Thymus (tissue), 14 donors: ENCODE data around the gene MAP3K8. TPM values are rescaled to one million over a fixed set of nuclear protein-coding genes. Genes with fewer than 3 reads are reported as not detected.
A peak's percentile ranks its signal among the peaks of the same experiment; 100 is the strongest.

Experiments used
- DNase-seq, 9 donors: peaks; one replicate each; pipeline ENCODE4 v3.0.0-alpha.2; 2013; ENCODE audit warnings: low spot score in 9 of 9, low read depth in 6 of 9, missing footprints in 1 of 9
- H3K27ac ChIP-seq, 2 donors: one replicate each; pipeline ENCODE4 v1.5.1; 2013; ENCODE audit warnings: control low read depth in 1 of 2, low read depth in 1 of 2, low read length in 1 of 2, mild to moderate bottlenecking in 1 of 2, moderate library complexity in 1 of 2
- H3K27me3 ChIP-seq, 2 donors: one replicate each; pipeline ENCODE4 v1.5.1; 2013; ENCODE audit warnings: low read length in 1 of 2; ENCODE audit not compliant: control insufficient read depth in 2 of 2, insufficient read depth in 1 of 2
- H3K36me3 ChIP-seq, 2 donors: one replicate each; pipeline ENCODE4 v1.5.1; 2013; ENCODE audit warnings: low read length in 1 of 2, mild to moderate bottlenecking in 1 of 2, moderate library complexity in 1 of 2; ENCODE audit not compliant: control insufficient read depth in 2 of 2, insufficient read depth in 2 of 2
- H3K4me1 ChIP-seq, 2 donors: one replicate each; pipeline ENCODE4 v1.5.1; 2013; ENCODE audit warnings: low read length in 2 of 2; ENCODE audit not compliant: control insufficient read depth in 2 of 2, insufficient read depth in 2 of 2
- H3K4me3 ChIP-seq, 2 donors: one replicate each; pipeline ENCODE4 v1.5.1; 2013; ENCODE audit warnings: low read length in 2 of 2, control low read depth in 1 of 2, mild to moderate bottlenecking in 1 of 2
- H3K9me3 ChIP-seq, 2 donors: one replicate each; pipeline ENCODE4 v1.5.1; 2013; ENCODE audit warnings: low read length in 1 of 2, mild to moderate bottlenecking in 1 of 2; ENCODE audit not compliant: control insufficient read depth in 2 of 2, insufficient read depth in 1 of 2
- WGBS: extraction: QIAGEN DNeasy Blood & Tissue Kit; methylation state at CpG from one replicate; pipeline ENCODE4 v1.1.7; 2013; 5-methylcytosine and 5-hydroxymethylcytosine counted together
- long read RNA-seq, 10 donors: transcript quantifications; one replicate each; lab custom pipeline, GENCODE V29; 2026
- polyA plus RNA-seq: library from polyadenylated mRNA; stranded (reverse); fragments of 200-250 nt; gene quantifications from one replicate; pipeline ENCODE4 v1.2.3, GENCODE V29; 2013
- total RNA-seq: library from RNA; stranded (reverse); fragments of 120-200 nt; gene quantifications from one replicate; pipeline ENCODE4 v1.2.4, GENCODE V29; 2013
- donor health status: healthy.

MAP3K8 gene
- 7.5 TPM for total RNA-seq
- 54.3 TPM for polyA plus RNA-seq
- long read RNA-seq, donor 1 = 0 reads
- long read RNA-seq, donor 2 = 0 reads
- long read RNA-seq, donor 3, partial matches to known transcripts = 0 of 2 reads
- long read RNA-seq, donor 3, other reads (novel, unspliced or antisense) = 0 of 2 reads
- long read RNA-seq, donor 4 = 0 reads
- long read RNA-seq, donor 5, partial matches to known transcripts = 0 of 1 reads
- long read RNA-seq, donor 5, other reads (novel, unspliced or antisense) = 0 of 1 reads
- long read RNA-seq, donor 6 = 0 reads
- long read RNA-seq, donor 7 = 0 reads
- long read RNA-seq, donor 8 = 0 reads
- long read RNA-seq, donor 9 = 0 reads
- long read RNA-seq, donor 10 = 0 reads

- peak within 1 kb of the TSS; percentile 87 to 90 for H3K27ac ChIP-seq
- peaks cover 36 to 58% of the 10 kb centered on the region in 2 donors for H3K27me3 ChIP-seq
- under 1% methylated on average over 56 of the region's 56 CpGs for WGBS
- H3K9me3 ChIP-seq = peaks cover 1 to 4% of the 10 kb centered on the region in 2 donors
- H3K4me3 ChIP-seq = peak within 1 kb of the TSS; percentile 55 to 71
- peaks cover 21 to 54% of the 10 kb centered on the region in 2 donors for H3K4me1 ChIP-seq
- peak in 5 of 9 donors; percentile 53 to 77 (median 56) for DNase-seq
- no peaks in the 10 kb centered on the region for H3K36me3 ChIP-seq
Measured at GRCh38 chr10:30433730-30434272, at the start of gene MAP3K8. TSS of gene MAP3K8 (plus strand) at chr10:30434184. CDS start at chr10:30438939, 4,755 bp downstream.

DNA sequence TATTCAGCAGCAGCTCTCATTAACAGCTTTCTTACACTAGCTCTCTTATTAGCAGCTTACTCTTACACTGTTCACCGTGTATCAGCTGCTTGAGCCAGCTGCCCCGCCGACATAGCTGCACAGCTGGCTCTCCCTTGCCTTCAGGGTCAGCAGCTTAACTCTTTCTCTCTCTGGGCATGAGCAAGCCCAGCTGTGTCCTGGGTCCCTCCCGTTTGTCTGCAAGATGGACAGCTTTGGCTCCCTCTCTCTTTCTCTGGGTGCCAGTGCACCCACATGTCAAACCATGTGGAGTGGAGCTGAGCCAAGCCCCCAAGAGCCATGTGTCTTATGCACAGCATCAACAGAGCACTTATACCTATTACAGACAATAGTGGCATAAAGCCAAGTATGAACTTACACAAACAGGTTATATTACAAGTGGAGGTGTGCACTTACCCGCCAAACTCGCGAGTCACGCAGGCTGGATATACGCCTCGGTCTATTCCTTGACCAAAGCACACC lies 49.2 kb upstream of the MAP3K8 start:
- no peaks in the 10 kb centered on the region for H3K4me1 ChIP-seq
- H3K27ac ChIP-seq = no peak overlapping the region
- no peaks in the 10 kb centered on the region for H3K9me3 ChIP-seq
- DNase-seq = peak in 1 of 9 donors; percentile 21
- no peaks in the 10 kb centered on the region for H3K27me3 ChIP-seq
- 84% methylated on average over 10 of the region's 10 CpGs for WGBS
- no peak overlapping the region for H3K4me3 ChIP-seq
- no peaks in the 10 kb centered on the region for H3K36me3 ChIP-seq

GRCh38 chr10:30386801-30387588 lies 47.0 kb upstream of the MAP3K8 start:
- Histone ChIP-seq H3K36me3 (no peaks in the 10 kb centered on the region), H3K27me3 (no peaks in the 10 kb centered on the region), H3K4me1 (no peaks in the 10 kb centered on the region), H3K9me3 (no peaks in the 10 kb centered on the region), H3K4me3 (no peak overlapping the region), H3K27ac (no peak overlapping the region)
- no peak for DNase-seq
- 90% methylated on average over 13 of the region's 13 CpGs for WGBS

DNA sequence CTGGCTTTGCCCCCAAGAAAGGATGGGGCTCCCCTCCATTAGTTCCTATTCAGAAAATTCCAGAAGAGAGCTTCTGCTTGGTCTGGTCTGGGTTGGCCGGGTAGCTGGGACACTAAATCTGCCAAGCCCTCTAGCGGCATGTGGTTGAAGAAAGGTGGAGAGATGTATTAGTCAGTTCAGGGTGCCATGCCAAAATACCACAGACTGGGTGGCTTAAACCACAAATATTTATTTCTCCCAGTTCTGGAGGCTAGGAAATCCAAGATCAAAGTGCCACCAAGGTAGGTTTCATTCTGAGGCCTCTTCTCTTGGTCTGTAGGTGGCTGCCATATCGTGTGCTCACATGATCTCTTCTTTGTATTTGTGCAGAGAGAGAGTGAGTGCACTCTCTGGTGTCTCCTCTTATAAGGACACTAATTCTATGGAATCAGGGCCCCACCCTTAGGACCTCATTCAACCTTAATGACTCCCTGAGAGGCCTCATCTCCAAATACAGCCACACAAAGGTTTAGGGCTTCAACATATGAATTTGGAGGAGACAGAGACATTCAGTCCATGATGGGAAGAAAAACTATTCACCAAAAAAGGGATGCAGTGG lies 46.2 kb upstream of the MAP3K8 start:
- Histone ChIP-seq H3K9me3 (no peaks in the 10 kb centered on the region), H3K27ac (no peak overlapping the region), H3K4me3 (no peak overlapping the region), H3K36me3 (no peaks in the 10 kb centered on the region), H3K4me1 (peaks cover 0 to 2% of the 10 kb centered on the region in 2 donors), H3K27me3 (no peaks in the 10 kb centered on the region)
- 90% methylated on average over 3 of the region's 3 CpGs for WGBS
- no peak for DNase-seq

DNA sequence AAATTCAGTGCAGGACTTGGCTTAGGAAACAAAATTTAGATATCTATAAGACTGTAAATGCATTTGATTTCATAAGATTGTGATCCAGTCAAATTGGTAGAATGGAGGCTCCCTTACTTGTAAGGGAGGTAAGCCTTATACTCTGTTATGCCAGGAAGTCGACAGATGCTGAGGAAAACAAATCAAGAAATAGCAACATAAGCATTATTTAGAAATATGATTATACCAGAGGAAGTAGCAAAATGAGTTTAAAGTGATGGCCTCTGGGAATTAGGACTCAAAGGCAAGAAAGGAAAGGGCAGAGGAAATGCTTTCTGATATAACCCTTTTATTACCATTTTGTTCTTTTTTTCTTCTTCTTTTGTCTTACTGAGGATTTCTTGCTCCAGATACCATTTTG lies 44.4 kb upstream of the MAP3K8 start:
- Histone ChIP-seq H3K9me3 (no peaks in the 10 kb centered on the region), H3K27me3 (no peaks in the 10 kb centered on the region), H3K4me3 (no peak overlapping the region), H3K4me1 (peaks cover 0 to 3% of the 10 kb centered on the region in 2 donors), H3K27ac (no peak overlapping the region), H3K36me3 (no peaks in the 10 kb centered on the region)
- no peak for DNase-seq
- 78% methylated on average over 1 of the region's 1 CpG for WGBS

GRCh38 chr10:30390207-30390606 lies 43.8 kb upstream of the MAP3K8 start:
- WGBS = 97% methylated on average over 3 of the region's 3 CpGs
- Histone ChIP-seq H3K27ac (no peak overlapping the region), H3K9me3 (no peaks in the 10 kb centered on the region), H3K4me1 (peaks cover 0 to 3% of the 10 kb centered on the region in 2 donors), H3K4me3 (no peak overlapping the region), H3K27me3 (no peaks in the 10 kb centered on the region), H3K36me3 (no peaks in the 10 kb centered on the region)
- DNase-seq = no peak

- Histone ChIP-seq H3K36me3 (no peaks in the 10 kb centered on the region), H3K4me3 (no peak overlapping the region), H3K27ac (no peak overlapping the region), H3K4me1 (peaks cover 0 to 3% of the 10 kb centered on the region in 2 donors), H3K27me3 (no peaks in the 10 kb centered on the region), H3K9me3 (no peaks in the 10 kb centered on the region)
- DNase-seq = no peak
- WGBS = 93% methylated on average over 7 of the region's 7 CpGs
Measured at GRCh38 chr10:30391266-30391665, 42.7 kb upstream of the MAP3K8 start.

DNA sequence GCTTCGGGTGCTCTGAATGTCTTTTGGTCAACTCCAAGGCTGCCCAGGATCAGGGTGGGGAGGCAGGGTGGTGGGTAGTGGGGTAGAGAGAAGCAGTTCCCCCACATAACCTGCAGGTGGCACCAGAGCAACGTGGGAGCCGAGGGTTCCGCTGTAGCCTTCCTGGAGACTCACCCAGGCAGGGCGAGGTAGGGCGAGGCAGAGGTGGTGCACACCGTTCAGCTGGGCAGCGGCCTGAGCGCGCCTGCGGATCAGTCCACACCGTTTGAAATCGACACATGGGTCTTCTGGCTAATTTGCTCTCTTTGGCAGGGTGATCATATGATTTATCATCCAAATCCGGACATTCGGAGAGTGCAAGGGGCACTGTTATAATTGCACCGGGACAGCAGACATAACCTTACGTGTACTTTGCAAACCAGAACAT lies 41.4 kb upstream of the MAP3K8 start:
- no peak overlapping the region for H3K27ac ChIP-seq
- DNase-seq = peak; percentile 23 to 80 (median 54)
- H3K4me3 ChIP-seq = no peak overlapping the region
- H3K9me3 ChIP-seq = no peaks in the 10 kb centered on the region
- H3K36me3 ChIP-seq = no peaks in the 10 kb centered on the region
- WGBS = 18% methylated on average over 17 of the region's 17 CpGs
- no peaks in the 10 kb centered on the region for H3K27me3 ChIP-seq
- H3K4me1 ChIP-seq = peaks cover 0 to 3% of the 10 kb centered on the region in 2 donors
